Measurements from ENCODE around the gene AHDC1.

AHDC1 gene

GRCh38 chr1:27560268-27561123, 43.4 kb downstream of the AHDC1 start:
- no peak for TF ChIP-seq FOXM1 (IDR thresholded peaks at IDR 0.05; ENCODE audit: borderline replicate concordance, low read depth)
- TF ChIP-seq NFIC (IDR thresholded peaks at IDR 0.05), result no peak
- TF ChIP-seq, protein P1, sequence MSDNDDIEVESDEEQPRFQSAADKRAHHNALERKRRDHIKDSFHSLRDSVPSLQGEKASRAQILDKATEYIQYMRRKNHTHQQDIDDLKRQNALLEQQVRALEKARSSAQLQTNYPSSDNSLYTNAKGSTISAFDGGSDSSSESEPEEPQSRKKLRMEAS (IDR thresholded peaks at IDR 0.05), result no peak
- no peak for TF ChIP-seq YY1 (IDR thresholded peaks at IDR 0.05; ENCODE audit: low read depth)
- no peak for TF ChIP-seq EP300 (IDR thresholded peaks at IDR 0.05; ENCODE audit: borderline replicate concordance)
- no peak for TF ChIP-seq TAF1 (IDR thresholded peaks at IDR 0.05; ENCODE audit: low read depth)
- no peak for TF ChIP-seq TCF12 (IDR thresholded peaks at IDR 0.05; ENCODE audit: low read depth)
- TF ChIP-seq, protein P2, sequence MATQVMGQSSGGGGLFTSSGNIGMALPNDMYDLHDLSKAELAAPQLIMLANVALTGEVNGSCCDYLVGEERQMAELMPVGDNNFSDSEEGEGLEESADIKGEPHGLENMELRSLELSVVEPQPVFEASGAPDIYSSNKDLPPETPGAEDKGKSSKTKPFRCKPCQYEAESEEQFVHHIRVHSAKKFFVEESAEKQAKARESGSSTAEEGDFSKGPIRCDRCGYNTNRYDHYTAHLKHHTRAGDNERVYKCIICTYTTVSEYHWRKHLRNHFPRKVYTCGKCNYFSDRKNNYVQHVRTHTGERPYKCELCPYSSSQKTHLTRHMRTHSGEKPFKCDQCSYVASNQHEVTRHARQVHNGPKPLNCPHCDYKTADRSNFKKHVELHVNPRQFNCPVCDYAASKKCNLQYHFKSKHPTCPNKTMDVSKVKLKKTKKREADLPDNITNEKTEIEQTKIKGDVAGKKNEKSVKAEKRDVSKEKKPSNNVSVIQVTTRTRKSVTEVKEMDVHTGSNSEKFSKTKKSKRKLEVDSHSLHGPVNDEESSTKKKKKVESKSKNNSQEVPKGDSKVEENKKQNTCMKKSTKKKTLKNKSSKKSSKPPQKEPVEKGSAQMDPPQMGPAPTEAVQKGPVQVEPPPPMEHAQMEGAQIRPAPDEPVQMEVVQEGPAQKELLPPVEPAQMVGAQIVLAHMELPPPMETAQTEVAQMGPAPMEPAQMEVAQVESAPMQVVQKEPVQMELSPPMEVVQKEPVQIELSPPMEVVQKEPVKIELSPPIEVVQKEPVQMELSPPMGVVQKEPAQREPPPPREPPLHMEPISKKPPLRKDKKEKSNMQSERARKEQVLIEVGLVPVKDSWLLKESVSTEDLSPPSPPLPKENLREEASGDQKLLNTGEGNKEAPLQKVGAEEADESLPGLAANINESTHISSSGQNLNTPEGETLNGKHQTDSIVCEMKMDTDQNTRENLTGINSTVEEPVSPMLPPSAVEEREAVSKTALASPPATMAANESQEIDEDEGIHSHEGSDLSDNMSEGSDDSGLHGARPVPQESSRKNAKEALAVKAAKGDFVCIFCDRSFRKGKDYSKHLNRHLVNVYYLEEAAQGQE (IDR thresholded peaks at IDR 0.05; ENCODE audit: low read depth), result no peak
- no peak for TF ChIP-seq ZBTB7A (IDR thresholded peaks at IDR 0.05; ENCODE audit: low read depth)
- no peak for TF ChIP-seq TEAD4 (IDR thresholded peaks at IDR 0.05)

- no peak for TF ChIP-seq CEBPB (IDR thresholded peaks at IDR 0.05)
- no peak for TF ChIP-seq EGR1 (IDR thresholded peaks at IDR 0.05)
- TF ChIP-seq, protein P2 (IDR thresholded peaks at IDR 0.05; ENCODE audit: low read depth), result no peak
- no peak for TF ChIP-seq EP300 (IDR thresholded peaks at IDR 0.05; ENCODE audit: borderline replicate concordance)
- no peak for TF ChIP-seq ZBTB7A (IDR thresholded peaks at IDR 0.05; ENCODE audit: low read depth)
- TF ChIP-seq TAF1 (IDR thresholded peaks at IDR 0.05; ENCODE audit: low read depth), result no peak
- TF ChIP-seq YY1 (IDR thresholded peaks at IDR 0.05; ENCODE audit: low read depth), result no peak
- TF ChIP-seq USF1 (IDR thresholded peaks at IDR 0.05), result no peak
- no peak for TF ChIP-seq NFIC (IDR thresholded peaks at IDR 0.05)
- TF ChIP-seq, protein P1 (IDR thresholded peaks at IDR 0.05), result no peak
- TF ChIP-seq FOXM1 (IDR thresholded peaks at IDR 0.05; ENCODE audit: borderline replicate concordance, low read depth), result no peak
- TF ChIP-seq TEAD4 (IDR thresholded peaks at IDR 0.05), result no peak
- TF ChIP-seq TCF12 (IDR thresholded peaks at IDR 0.05; ENCODE audit: low read depth), result no peak
- no peak for TF ChIP-seq CREB1 (IDR thresholded peaks at IDR 0.05; ENCODE audit: low read depth)
- no peak for TF ChIP-seq RAD21 (IDR thresholded peaks at IDR 0.05; ENCODE audit: low read depth)
Measured at GRCh38 chr1:27559466-27560030, 44.4 kb downstream of the AHDC1 start.

DNA sequence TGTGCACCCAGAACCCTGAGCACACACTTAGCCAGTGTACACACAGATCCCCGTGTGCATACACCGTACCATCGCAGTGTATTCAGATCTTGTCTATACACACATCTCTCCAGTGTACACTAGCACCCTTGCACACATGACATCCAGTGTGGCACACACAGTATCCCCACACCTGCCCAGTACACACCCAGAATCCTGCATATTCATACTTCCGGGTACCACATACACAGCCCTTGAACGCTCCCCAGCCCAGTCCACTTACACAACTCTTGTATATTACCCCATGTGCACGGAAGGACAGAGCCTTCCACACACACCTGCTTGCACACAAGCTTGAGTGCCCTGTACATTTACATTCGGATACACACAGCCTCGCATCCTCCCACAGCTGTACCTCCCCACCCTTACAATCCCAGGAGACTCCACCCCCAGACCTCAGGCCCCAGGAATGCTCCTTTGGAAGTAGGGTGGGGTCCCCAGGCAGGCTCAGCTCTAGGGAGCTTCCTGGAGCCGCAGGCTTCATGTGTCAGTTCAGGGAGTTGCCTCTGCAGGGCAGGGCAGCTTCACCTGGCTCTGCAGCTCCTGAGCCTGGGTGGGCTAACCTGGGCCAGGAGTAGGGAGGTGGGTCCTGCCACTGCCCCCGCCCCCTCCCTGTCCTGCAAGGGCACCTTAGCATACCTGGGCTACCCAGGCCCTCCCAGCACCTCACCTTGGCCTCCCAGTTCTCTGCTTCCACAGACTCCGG, 46.2 kb downstream of the AHDC1 start:
- TF ChIP-seq ZBTB7A (IDR thresholded peaks at IDR 0.05; ENCODE audit: low read depth) (0 out of 2 replicates have a peak, but pooled peaks have one; percentile 40), TEAD4 (IDR thresholded peaks at IDR 0.05) (0 out of 2 replicates have a peak, but pooled peaks have one; percentile 54)
- TF ChIP-seq, protein P1 (IDR thresholded peaks at IDR 0.05), result no peak

DNA sequence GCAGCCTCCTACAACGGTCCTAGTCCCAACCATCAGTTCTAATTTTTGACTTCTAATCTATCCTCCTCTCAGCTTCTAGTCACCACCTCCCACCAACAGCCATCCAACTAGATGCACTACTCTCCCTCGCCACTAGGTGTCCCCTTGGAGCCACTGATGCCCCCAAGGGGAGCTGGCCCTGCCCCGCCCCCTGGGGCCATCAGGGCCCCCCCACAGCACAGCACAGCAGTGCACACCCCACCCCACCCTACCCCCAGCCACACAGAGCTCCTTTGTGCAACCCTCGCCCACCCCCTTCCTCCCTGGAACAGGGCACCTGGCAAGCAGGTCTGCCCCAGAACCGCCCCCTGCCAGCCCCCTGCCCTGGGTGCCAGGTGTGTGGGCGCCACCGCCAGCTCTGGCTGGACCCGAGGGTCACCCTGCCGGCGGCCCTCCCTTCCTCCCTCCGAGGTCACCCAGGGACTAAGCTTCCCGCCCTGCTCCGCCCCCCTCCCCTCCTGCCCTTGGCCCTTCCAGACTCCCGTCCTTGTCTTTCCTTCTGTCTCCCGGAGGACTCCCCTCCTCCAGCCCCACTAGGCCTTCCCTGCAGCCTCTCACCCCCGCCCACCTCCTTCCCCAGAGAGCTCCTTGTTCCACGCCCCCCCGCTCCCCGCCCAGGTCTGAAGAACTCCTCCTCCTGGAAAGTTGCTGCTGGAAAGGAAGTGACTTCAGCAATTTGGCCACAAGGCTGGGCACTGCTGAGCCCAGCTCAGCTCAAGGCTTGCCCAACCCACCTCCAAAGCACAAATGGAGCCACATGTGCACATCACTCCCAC, 47.0 kb downstream of the AHDC1 start:
- no peak for TF ChIP-seq FOXM1 (IDR thresholded peaks at IDR 0.05; ENCODE audit: borderline replicate concordance, low read depth)
- peak; percentile 89 for TF ChIP-seq RAD21 (IDR thresholded peaks at IDR 0.05; ENCODE audit: low read depth)
- TF ChIP-seq NFIC (IDR thresholded peaks at IDR 0.05), result 0 out of 2 replicates have a peak, but pooled peaks have one; percentile 1
- TF ChIP-seq USF1 (IDR thresholded peaks at IDR 0.05), result peak; percentile 30; the same call in 1 of the 2 replicates
- no peak for TF ChIP-seq CEBPB (IDR thresholded peaks at IDR 0.05)
- TF ChIP-seq YY1 (IDR thresholded peaks at IDR 0.05; ENCODE audit: low read depth), result no peak
- TF ChIP-seq, protein P1 (IDR thresholded peaks at IDR 0.05), result peak; percentile 47
- peak; percentile 60; the same call in 1 of the 2 replicates for TF ChIP-seq ZBTB7A (IDR thresholded peaks at IDR 0.05; ENCODE audit: low read depth)

Data from Ishikawa (cell line).